Loucy (cell line): ENCODE results near the gene FAM90A1.
"Not testable (repeated sequence)": the region's sequence is repeated elsewhere in the genome, so short reads cannot be mapped to it uniquely, and the experiment has no call there.

Source experiments
- EZH2phosphoT487 ChIP-seq: fragments of 200-600 bp; IDR thresholded peaks from 2 replicates; pipeline ENCODE4 v1.6.1; 2018; ENCODE audit warnings: antibody characterized with exemption, mild to moderate bottlenecking, moderate library complexity, borderline replicate concordance
- TF ChIP-seq, protein P1 (sequence below): fragments of 200-600 bp; sonication (generic); conservative IDR thresholded peaks from 2 replicates; pipeline ENCODE4 v1.5.1; 2014; ENCODE audit warnings: mild to moderate bottlenecking, antibody characterized with exemption, low read length

DNA sequence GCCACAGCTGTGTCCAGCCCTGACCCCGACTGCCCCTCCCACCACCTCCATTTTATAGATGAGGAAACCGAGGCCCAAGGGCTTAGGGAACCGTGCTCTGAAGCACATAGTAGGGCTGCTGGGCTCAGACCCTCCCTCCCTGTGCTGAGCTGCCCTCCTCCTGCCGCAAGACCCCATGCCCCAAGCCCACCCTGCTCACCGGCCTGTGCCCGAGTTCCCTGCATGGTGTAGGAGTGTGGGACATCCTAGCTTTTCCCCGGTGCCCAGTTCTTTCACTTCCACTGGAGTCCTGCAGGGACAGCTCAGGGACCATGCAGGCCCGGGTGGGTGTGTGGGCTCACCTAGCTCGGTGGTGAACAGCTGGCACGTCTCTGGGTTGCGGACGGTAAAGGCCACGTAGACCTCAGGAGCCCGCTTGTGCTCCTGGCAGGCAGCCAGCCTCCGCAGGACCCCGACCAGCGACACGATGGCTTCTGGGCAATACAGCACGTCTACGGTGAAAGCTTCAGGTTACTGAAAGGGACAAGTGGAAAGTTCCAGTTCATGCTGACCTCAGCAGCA, 6.6 kb upstream of the FAM90A1 start:
- TF ChIP-seq, protein P1, sequence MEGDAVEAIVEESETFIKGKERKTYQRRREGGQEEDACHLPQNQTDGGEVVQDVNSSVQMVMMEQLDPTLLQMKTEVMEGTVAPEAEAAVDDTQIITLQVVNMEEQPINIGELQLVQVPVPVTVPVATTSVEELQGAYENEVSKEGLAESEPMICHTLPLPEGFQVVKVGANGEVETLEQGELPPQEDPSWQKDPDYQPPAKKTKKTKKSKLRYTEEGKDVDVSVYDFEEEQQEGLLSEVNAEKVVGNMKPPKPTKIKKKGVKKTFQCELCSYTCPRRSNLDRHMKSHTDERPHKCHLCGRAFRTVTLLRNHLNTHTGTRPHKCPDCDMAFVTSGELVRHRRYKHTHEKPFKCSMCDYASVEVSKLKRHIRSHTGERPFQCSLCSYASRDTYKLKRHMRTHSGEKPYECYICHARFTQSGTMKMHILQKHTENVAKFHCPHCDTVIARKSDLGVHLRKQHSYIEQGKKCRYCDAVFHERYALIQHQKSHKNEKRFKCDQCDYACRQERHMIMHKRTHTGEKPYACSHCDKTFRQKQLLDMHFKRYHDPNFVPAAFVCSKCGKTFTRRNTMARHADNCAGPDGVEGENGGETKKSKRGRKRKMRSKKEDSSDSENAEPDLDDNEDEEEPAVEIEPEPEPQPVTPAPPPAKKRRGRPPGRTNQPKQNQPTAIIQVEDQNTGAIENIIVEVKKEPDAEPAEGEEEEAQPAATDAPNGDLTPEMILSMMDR: not testable (repeated sequence)
- TF ChIP-seq EZH2phosphoT487: not testable (repeated sequence)
